Kidney (tissue), 14 donors: Measurements from ENCODE around the gene TGM1. TPM values are rescaled to one million over a fixed set of nuclear protein-coding genes. Genes with fewer than 3 reads are reported as not detected.
"Not testable (repeated sequence)": the region's sequence is repeated elsewhere in the genome, so short reads cannot be mapped to it uniquely, and the experiment has no call there.

ENCODE experiments used
- DNase-seq, 5 donors: peaks; one replicate each; pipeline ENCODE4 v3.0.0-alpha.2; 2013 to 2020
- FAIRE-seq: peaks from 2 replicates; lab custom pipeline; 2012; peaks lifted over from hg19 to GRCh38; lab: Jason Lieb, UNC
- H3K27ac ChIP-seq, 2 donors: one replicate each; pipeline ENCODE4 v1.7.0; 2013; ENCODE audit warnings: low read depth in 2 of 2, low read length in 2 of 2, inconsistent platforms in 1 of 2
- H3K27me3 ChIP-seq: one replicate; pipeline ENCODE4 v1.7.1; 2013; ENCODE audit warnings: low read length, inconsistent platforms; ENCODE audit not compliant: control insufficient read depth, insufficient read depth
- H3K36me3 ChIP-seq, 3 donors: one replicate each; pipeline versions ENCODE4 v1.7.0 to v1.7.1; 2013; ENCODE audit warnings: low read length in 3 of 3, control low read depth in 1 of 3, inconsistent platforms in 1 of 3; ENCODE audit not compliant: insufficient read depth in 3 of 3, control insufficient read depth in 2 of 3
- H3K4me1 ChIP-seq, 3 donors: one replicate each; pipeline versions ENCODE4 v1.7.0 to v1.7.1; 2013; ENCODE audit warnings: low read length in 3 of 3, inconsistent platforms in 1 of 3, low read depth in 1 of 3; ENCODE audit not compliant: control insufficient read depth in 2 of 3, insufficient read depth in 2 of 3
- H3K4me3 ChIP-seq, 3 donors: one replicate each; pipeline versions ENCODE4 v1.7.0 to v1.8.1; 2013; ENCODE audit warnings: low read length in 3 of 3, control low read depth in 1 of 3, inconsistent platforms in 1 of 3
- H3K9ac ChIP-seq, 3 donors: one replicate each; pipeline versions ENCODE4 v1.7.0 to v1.7.1; 2013; ENCODE audit warnings: low read length in 3 of 3, control low read depth in 1 of 3, inconsistent platforms in 1 of 3
- H3K9me3 ChIP-seq, 3 donors: one replicate each; pipeline versions ENCODE4 v1.7.0 to v1.7.1; 2013; ENCODE audit warnings: low read length in 3 of 3, control low read depth in 1 of 3, inconsistent platforms in 1 of 3; ENCODE audit not compliant: control insufficient read depth in 2 of 3, insufficient read depth in 1 of 3
- CTCF ChIP-seq: IDR thresholded peaks from 3 replicates; pipeline ENCODE4 v1.5.1; 2012; ENCODE audit warnings: mild to moderate bottlenecking, moderate library complexity, borderline replicate concordance; ENCODE audit not compliant: insufficient read depth; ENCODE audit errors: extremely low read depth
- intact Hi-C: fragments of 100-400 bp; cut with DNase I; formaldehyde crosslinking; loops from one replicate; pipeline ENCODE4 v1.11.1; 2022
- polyA plus RNA-seq: library from polyadenylated mRNA; stranded (reverse); fragments of 350-450 nt; fragmentation: Illumina TruSeq; extraction: RNeasy Lipid Tissue Mini Kit (QIAGEN cat#74804); gene quantifications from one replicate; pipeline ENCODE4 v1.2.3, GENCODE V29; 2014; ENCODE audit warnings: low read depth, low replicate concordance; ENCODE audit not compliant: insufficient read depth
- total RNA-seq: library from RNA; stranded (reverse); fragmentation: NEBNext Ultra II Directional; extraction: Animal tissue kit (Norgen Biotek cat#: 25700); gene quantifications from one replicate; pipeline ENCODE4 v1.2.1, GENCODE V29; 2021
- donor health status: control.
- donor health status: control.
- donor health status: control.
- donor health status: control.
- donor health status: control.
- donor health status: DM: yes; HTN: yes; CAD: no.
- donor health status: Normal renal cell carcinoma (clear cell type).

Gene TGM1
- total and polyA plus RNA-seq, 2 donors from 2014 or later, result 4.5 to 13.1 TPM

DNA sequence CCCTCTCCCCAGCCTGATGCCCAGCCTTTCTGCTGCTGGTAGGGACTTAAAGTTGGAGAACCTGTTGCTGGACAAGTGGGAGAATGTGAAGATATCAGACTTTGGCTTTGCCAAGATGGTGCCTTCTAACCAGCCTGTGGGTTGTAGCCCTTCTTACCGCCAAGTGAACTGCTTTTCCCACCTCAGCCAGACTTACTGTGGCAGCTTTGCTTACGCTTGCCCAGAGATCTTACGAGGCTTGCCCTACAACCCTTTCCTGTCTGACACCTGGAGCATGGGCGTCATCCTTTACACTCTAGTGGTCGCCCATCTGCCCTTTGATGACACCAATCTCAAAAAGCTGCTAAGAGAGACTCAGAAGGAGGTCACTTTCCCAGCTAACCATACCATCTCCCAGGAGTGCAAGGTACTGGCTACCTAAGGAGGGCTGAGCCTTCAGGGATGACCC lies 55.8 kb downstream of the TGM1 start:
- H3K4me3 ChIP-seq, result no peak overlapping the region
- no peak for TF ChIP-seq CTCF
- no peaks in the 10 kb centered on the region for H3K4me1 ChIP-seq
- peaks cover 7 to 47% (median 36%) of the 10 kb centered on the region in 3 donors for H3K36me3 ChIP-seq
- H3K27ac ChIP-seq, result no peak overlapping the region
- no peaks in the 10 kb centered on the region for H3K27me3 ChIP-seq
- DNase-seq (no peak), FAIRE-seq (no peak)
- no peak overlapping the region for H3K9ac ChIP-seq
- intact Hi-C loops, result no loop called here
- H3K9me3 ChIP-seq, result no peaks in the 10 kb centered on the region

GRCh38 chr14:24206260-24207103 lies 56.5 kb downstream of the TGM1 start:
- no peak overlapping the region for H3K27ac ChIP-seq
- H3K4me3 ChIP-seq, result no peak overlapping the region
- intact Hi-C loops, result no loop called here
- no peak for DNase-seq
- H3K36me3 ChIP-seq, result peaks cover 7 to 44% (median 36%) of the 10 kb centered on the region in 3 donors
- FAIRE-seq, result no peak
- H3K9me3 ChIP-seq, result no peaks in the 10 kb centered on the region
- no peak for TF ChIP-seq CTCF
- no peaks in the 10 kb centered on the region for H3K4me1 ChIP-seq
- no peak overlapping the region for H3K9ac ChIP-seq
- no peaks in the 10 kb centered on the region for H3K27me3 ChIP-seq

DNA sequence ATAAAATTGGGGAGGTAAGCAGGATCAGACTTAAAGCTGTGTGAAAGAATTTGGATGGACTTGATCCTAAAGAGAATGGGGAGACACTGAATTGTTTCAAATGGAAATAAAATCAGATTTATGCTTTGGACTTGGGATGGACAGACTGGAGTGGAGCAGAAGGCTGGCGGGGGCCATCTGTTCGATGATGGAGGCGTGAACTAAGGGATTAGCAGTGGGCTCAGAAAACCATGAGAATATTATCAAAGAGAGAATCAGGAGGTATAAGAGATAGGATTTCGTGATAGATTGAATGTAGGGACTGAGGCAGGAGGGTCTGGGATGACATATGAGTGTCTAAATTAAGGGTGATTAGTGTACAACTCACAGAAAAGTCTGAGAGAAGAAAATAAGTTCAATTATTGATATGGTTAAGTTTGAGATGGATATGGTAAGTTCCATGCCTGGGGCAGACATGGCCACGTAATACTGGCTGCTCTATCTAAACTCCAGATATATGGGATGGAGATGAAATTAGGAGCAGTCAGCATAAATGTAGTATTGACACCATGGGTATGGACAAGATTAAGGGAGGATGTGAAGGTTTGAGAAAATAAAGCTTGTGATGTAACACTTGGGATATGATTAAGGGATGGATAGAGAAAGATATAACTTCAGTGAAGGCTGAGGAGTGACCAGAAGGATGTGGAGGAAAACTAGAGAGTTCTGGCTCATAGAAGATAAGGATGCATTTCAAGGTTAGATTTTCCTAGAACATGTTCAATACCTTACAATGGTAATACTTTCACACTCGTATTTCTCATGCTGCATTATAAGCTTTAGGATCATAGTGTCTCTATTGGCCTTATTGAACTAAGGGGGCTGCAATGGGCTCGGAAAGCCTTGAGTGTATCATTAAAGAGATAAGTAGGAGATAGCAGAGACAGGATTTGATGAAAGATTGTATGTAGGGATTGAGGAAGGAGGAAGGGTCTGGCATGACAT lies 58.5 kb downstream of the TGM1 start:
- Histone ChIP-seq H3K27ac (no peak overlapping the region), H3K4me3 (no peak overlapping the region), H3K36me3 (peaks cover 5 to 30% (median 26%) of the 10 kb centered on the region in 3 donors), H3K9me3 (no peaks in the 10 kb centered on the region), H3K9ac (no peak overlapping the region), H3K27me3 (no peaks in the 10 kb centered on the region), H3K4me1 (no peaks in the 10 kb centered on the region)
- TF ChIP-seq CTCF, result no peak
- intact Hi-C loops, result no loop called here
- DNase-seq (no peak), FAIRE-seq (no peak)

DNA sequence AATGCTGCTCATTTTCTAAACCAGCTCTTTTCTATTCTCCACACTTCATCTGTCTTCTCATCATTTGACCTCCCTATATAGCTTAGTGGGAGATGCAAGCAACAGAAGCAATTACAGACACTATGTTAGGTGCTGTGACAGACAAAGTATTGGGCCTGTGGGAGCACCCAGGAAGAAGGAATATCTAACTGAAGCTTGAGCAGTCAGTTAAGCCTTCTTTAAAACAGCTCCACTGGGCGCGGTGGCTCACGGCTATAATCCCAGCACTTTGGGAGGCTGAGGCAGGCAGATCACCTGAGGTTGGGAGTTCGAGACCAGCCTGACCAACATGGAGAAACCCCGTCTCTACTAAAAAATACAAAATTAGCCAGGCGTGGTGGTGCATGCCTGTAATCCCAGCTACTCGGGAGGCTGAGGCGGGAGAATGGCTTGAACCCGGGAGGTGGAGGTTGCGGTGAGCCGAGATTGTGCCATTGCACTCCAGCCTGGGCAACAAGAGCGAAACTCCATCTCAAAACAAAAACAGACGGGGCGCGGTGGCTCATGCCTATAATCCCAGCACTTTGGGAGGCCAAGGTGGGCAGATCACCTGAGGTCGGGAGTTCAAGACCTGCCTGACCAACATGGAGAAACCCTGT lies 59.6 kb downstream of the TGM1 start:
- H3K4me1 ChIP-seq, H3K27ac ChIP-seq, H3K27me3 ChIP-seq, intact Hi-C loops, FAIRE-seq, DNase-seq, H3K9me3 ChIP-seq, H3K9ac ChIP-seq, H3K4me3 ChIP-seq: not testable (repeated sequence)
- peaks cover 5 to 24% (median 23%) of the 10 kb centered on the region in 3 donors for H3K36me3 ChIP-seq

GRCh38 chr14:24202538-24202937 lies 60.4 kb downstream of the TGM1 start:
- intact Hi-C loops, H3K27ac ChIP-seq, H3K9ac ChIP-seq, H3K9me3 ChIP-seq, DNase-seq, FAIRE-seq, H3K27me3 ChIP-seq, H3K4me1 ChIP-seq, H3K4me3 ChIP-seq: not testable (repeated sequence)
- H3K36me3 ChIP-seq, result peaks cover 0 to 20% (median 19%) of the 10 kb centered on the region in 3 donors
